ENCODE results near the gene XKR8. TPM values are rescaled to one million over a fixed set of nuclear protein-coding genes. Genes with fewer than 3 reads are reported as not detected.

XKR8 gene
- total RNA-seq, 4 donors from 2014 or later: 1.8 to 4.9 (median 4.6) TPM

- no peak for TF ChIP-seq CTCF (IDR thresholded peaks at IDR 0.05; ENCODE audit: low read depth)
Measured at GRCh38 chr1:27974417-27974781, 14.6 kb downstream of the XKR8 start.

DNA sequence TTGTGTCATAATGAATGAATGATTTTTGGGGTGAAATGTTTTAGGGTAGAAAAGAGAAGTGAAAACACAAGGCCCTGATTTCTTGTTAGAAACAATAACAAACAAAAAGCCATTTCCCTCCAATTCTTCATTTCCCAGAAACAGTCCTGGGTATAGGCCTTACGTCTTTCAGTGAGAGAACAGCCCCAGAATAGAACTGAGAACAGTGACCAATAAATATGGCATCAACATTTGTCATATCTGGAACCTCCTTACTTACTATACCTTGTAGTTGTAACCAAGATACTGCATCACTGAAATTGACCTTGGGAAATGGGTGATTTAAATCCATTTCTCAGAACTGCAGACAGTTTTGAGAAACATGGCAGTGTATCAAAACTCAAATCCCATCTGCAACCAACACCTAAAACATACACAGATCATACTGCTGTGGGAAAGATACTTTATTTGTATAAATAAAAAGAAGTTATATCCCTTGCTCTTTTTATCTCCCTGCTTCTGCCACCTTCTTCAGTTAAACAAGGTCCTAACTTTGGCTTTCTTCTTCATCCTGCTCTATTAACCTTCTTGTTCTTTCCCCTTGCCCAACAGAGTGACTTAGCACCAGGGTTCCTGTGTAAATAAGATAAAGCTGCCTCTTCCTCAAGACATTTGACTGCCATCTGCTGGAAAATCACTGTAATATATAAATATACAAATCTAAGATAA is 19.5 kb downstream of the XKR8 start:
- no peak for TF ChIP-seq CTCF (IDR thresholded peaks at IDR 0.05; ENCODE audit: low read depth)

- no peak for TF ChIP-seq CTCF (IDR thresholded peaks at IDR 0.05; ENCODE audit: low read depth)
Measured at GRCh38 chr1:27979859-27980201, 20.1 kb downstream of the XKR8 start.

- TF ChIP-seq CTCF (IDR thresholded peaks at IDR 0.05; ENCODE audit: low read depth): no peak
Measured at GRCh38 chr1:27980216-27980845, 20.6 kb downstream of the XKR8 start.

GRCh38 chr1:27981145-27981544 is 21.4 kb downstream of the XKR8 start:
- no peak for TF ChIP-seq CTCF (IDR thresholded peaks at IDR 0.05; ENCODE audit: low read depth)

- TF ChIP-seq CTCF (IDR thresholded peaks at IDR 0.05; ENCODE audit: low read depth): no peak
Measured at GRCh38 chr1:27990920-27991537, 31.3 kb downstream of the XKR8 start.

- no peak for TF ChIP-seq CTCF (IDR thresholded peaks at IDR 0.05; ENCODE audit: low read depth)
Measured at GRCh38 chr1:27992276-27992675, 32.5 kb downstream of the XKR8 start.

Measured in subcutaneous adipose tissue (tissue), 4 donors.